ENCODE measurements around the gene GALNT13. TPM values are rescaled to one million over a fixed set of nuclear protein-coding genes. Genes with fewer than 3 reads are reported as not detected.

Gene GALNT13
- 19.5 TPM for total RNA-seq
- 0.96 TPM for polyA plus RNA-seq

- peak within 1 kb of the TSS; percentile 21 for H3K4me3 ChIP-seq (ENCODE audit: low read depth, low read length)
- DNase-seq (ENCODE audit: extremely low spot score): peak; percentile 25
- WGBS: 2% methylated on average over 93 of the region's 93 CpGs
- no peaks in the 10 kb centered on the region for H3K36me3 ChIP-seq (ENCODE audit: insufficient read depth)
- no peak within 1 kb of the TSS for H3K27ac ChIP-seq (ENCODE audit: low read depth)
- no peaks in the 10 kb centered on the region for H3K4me1 ChIP-seq (ENCODE audit: insufficient read depth)
These were observed at the start of gene GALNT13 for GRCh38 chr2:153871231-153872221. Gene GALNT13, plus strand, starts transcription at chr2:153871922.

GRCh38 chr2:153823880-153824279 is 47.8 kb upstream of the GALNT13 start:
- no peak for DNase-seq (ENCODE audit: extremely low spot score)
- H3K27ac ChIP-seq (ENCODE audit: low read depth): no peak overlapping the region
- 53% methylated on average over 1 of the region's 1 CpG for WGBS
- H3K4me3 ChIP-seq (ENCODE audit: low read depth, low read length): no peak overlapping the region
- no peaks in the 10 kb centered on the region for H3K36me3 ChIP-seq (ENCODE audit: insufficient read depth)
- H3K4me1 ChIP-seq (ENCODE audit: insufficient read depth): no peaks in the 10 kb centered on the region

GRCh38 chr2:153828335-153828734 is 43.4 kb upstream of the GALNT13 start:
- H3K27ac ChIP-seq (ENCODE audit: low read depth): no peak overlapping the region
- H3K36me3 ChIP-seq (ENCODE audit: insufficient read depth): no peaks in the 10 kb centered on the region
- WGBS: 76% methylated on average over 6 of the region's 6 CpGs
- no peak overlapping the region for H3K4me3 ChIP-seq (ENCODE audit: low read depth, low read length)
- H3K4me1 ChIP-seq (ENCODE audit: insufficient read depth): no peaks in the 10 kb centered on the region
- no peak for DNase-seq (ENCODE audit: extremely low spot score)

GRCh38 chr2:153834662-153835061 is 37.1 kb upstream of the GALNT13 start:
- no peak for DNase-seq (ENCODE audit: extremely low spot score)
- 87% methylated on average over 2 of the region's 2 CpGs for WGBS
- no peak overlapping the region for H3K4me3 ChIP-seq (ENCODE audit: low read depth, low read length)

GRCh38 chr2:153858250-153858649 is 13.5 kb upstream of the GALNT13 start:
- no peak overlapping the region for H3K27ac ChIP-seq (ENCODE audit: low read depth)
- no peaks in the 10 kb centered on the region for H3K36me3 ChIP-seq (ENCODE audit: insufficient read depth)
- H3K4me1 ChIP-seq (ENCODE audit: insufficient read depth): no peaks in the 10 kb centered on the region
- no peak for DNase-seq (ENCODE audit: extremely low spot score)
- no peak overlapping the region for H3K4me3 ChIP-seq (ENCODE audit: low read depth, low read length)
- 93% methylated on average over 1 of the region's 1 CpG for WGBS

More at GRCh38 chr2:153834662-153835061, 37.1 kb upstream of the GALNT13 start:
- H3K27ac ChIP-seq (ENCODE audit: low read depth): no peak overlapping the region
- no peaks in the 10 kb centered on the region for H3K36me3 ChIP-seq (ENCODE audit: insufficient read depth)
- no peaks in the 10 kb centered on the region for H3K4me1 ChIP-seq (ENCODE audit: insufficient read depth)

GRCh38 chr2:153864022-153864421 is 7.7 kb upstream of the GALNT13 start:
- H3K27ac ChIP-seq (ENCODE audit: low read depth): no peak overlapping the region
- 19% methylated on average over 2 of the region's 2 CpGs for WGBS
- no peak for DNase-seq (ENCODE audit: extremely low spot score)
- H3K4me3 ChIP-seq (ENCODE audit: low read depth, low read length): no peak overlapping the region
- no peaks in the 10 kb centered on the region for H3K4me1 ChIP-seq (ENCODE audit: insufficient read depth)
- H3K36me3 ChIP-seq (ENCODE audit: insufficient read depth): no peaks in the 10 kb centered on the region

- Histone ChIP-seq H3K36me3 (ENCODE audit: insufficient read depth) (no peaks in the 10 kb centered on the region), H3K4me3 (ENCODE audit: low read depth, low read length) (no peak overlapping the region), H3K27ac (ENCODE audit: low read depth) (no peak overlapping the region), H3K4me1 (ENCODE audit: insufficient read depth) (no peaks in the 10 kb centered on the region)
- DNase-seq (ENCODE audit: extremely low spot score): no peak
These were observed 5.1 kb upstream of the GALNT13 start for GRCh38 chr2:153866595-153866994.

GRCh38 chr2:153870308-153870707 is 1.4 kb upstream of the GALNT13 start:
- Histone ChIP-seq H3K4me1 (ENCODE audit: insufficient read depth) (no peaks in the 10 kb centered on the region), H3K36me3 (ENCODE audit: insufficient read depth) (no peaks in the 10 kb centered on the region), H3K27ac (ENCODE audit: low read depth) (no peak overlapping the region), H3K4me3 (ENCODE audit: low read depth, low read length) (no peak overlapping the region)
- no peak for DNase-seq (ENCODE audit: extremely low spot score)
- 74% methylated on average over 3 of the region's 3 CpGs for WGBS

- under 1% methylated on average over 55 of the region's 56 CpGs for WGBS
- Histone ChIP-seq H3K27ac (ENCODE audit: low read depth) (no peak overlapping the region), H3K36me3 (ENCODE audit: insufficient read depth) (no peaks in the 10 kb centered on the region), H3K4me1 (ENCODE audit: insufficient read depth) (no peaks in the 10 kb centered on the region), H3K4me3 (ENCODE audit: low read depth, low read length) (peak overlapping the region; percentile 21)
- DNase-seq (ENCODE audit: extremely low spot score): no peak
These were observed 759 bp downstream of the GALNT13 start for GRCh38 chr2:153872311-153873051.

- DNase-seq (ENCODE audit: extremely low spot score): no peak
- Histone ChIP-seq H3K4me1 (ENCODE audit: insufficient read depth) (no peaks in the 10 kb centered on the region), H3K27ac (ENCODE audit: low read depth) (no peak overlapping the region), H3K4me3 (ENCODE audit: low read depth, low read length) (no peak overlapping the region), H3K36me3 (ENCODE audit: insufficient read depth) (no peaks in the 10 kb centered on the region)
- WGBS: 4% methylated on average over 36 of the region's 36 CpGs
These were observed 1.6 kb downstream of the GALNT13 start for GRCh38 chr2:153873052-153874048.

- Histone ChIP-seq H3K36me3 (ENCODE audit: insufficient read depth) (no peaks in the 10 kb centered on the region), H3K4me3 (ENCODE audit: low read depth, low read length) (no peak overlapping the region), H3K4me1 (ENCODE audit: insufficient read depth) (no peaks in the 10 kb centered on the region), H3K27ac (ENCODE audit: low read depth) (no peak overlapping the region)
- DNase-seq (ENCODE audit: extremely low spot score): no peak
- WGBS: 75% methylated on average over 2 of the region's 2 CpGs
These were observed 4.2 kb downstream of the GALNT13 start for GRCh38 chr2:153875801-153876466.

GRCh38 chr2:153880926-153881325 is 9.2 kb downstream of the GALNT13 start:
- no peak for DNase-seq (ENCODE audit: extremely low spot score)
- no peaks in the 10 kb centered on the region for H3K36me3 ChIP-seq (ENCODE audit: insufficient read depth)
- WGBS: 80% methylated on average over 2 of the region's 2 CpGs
- H3K27ac ChIP-seq (ENCODE audit: low read depth): no peak overlapping the region
- H3K4me3 ChIP-seq (ENCODE audit: low read depth, low read length): no peak overlapping the region
- H3K4me1 ChIP-seq (ENCODE audit: insufficient read depth): no peaks in the 10 kb centered on the region
